ENCODE data around the gene C12orf43. TPM values are rescaled to one million over a fixed set of nuclear protein-coding genes. Genes with fewer than 3 reads are reported as not detected.

C12orf43 gene
- total RNA-seq, 1 donor from 2014 or later, result 12.8 TPM

DNA sequence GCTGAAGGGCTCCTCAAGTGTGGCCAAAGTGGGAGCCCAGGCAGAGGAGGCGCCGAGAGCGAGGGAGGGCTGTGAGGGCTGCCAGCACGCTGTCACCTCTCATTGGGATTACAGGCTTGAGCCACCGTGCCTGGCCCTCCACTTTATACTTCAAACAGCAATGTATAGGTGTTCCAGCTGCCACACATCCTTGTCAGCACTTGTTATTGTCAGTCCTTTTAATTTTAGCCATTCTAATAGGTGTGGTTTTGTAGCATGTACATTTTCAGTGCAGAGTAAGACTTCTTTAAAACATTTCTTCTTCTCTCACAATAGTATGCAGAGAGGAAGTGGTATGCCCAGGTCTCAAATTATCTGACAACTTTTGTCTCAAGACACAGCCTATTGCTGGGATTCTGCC is 65.5 kb downstream of the C12orf43 start:
- DNase-seq (ENCODE audit: low spot score), result no peak
- Histone ChIP-seq H3K79me2 (ENCODE audit: low read depth) (no peaks in the 10 kb centered on the region), H2AFZ (replicated peaks) (no peak overlapping the region)

More for the DNA sequence above, 65.5 kb downstream of the C12orf43 start:
- H3K4me1 Mint-ChIP-seq, result peaks cover 3% of the 10 kb centered on the region
- Histone ChIP-seq H3K4me1 (no peaks in the 10 kb centered on the region), H3K27me3 (no peaks in the 10 kb centered on the region), H3K9ac (no peak overlapping the region), H3K36me3 (no peaks in the 10 kb centered on the region), H3K4me3 (no peak overlapping the region), H4K20me1 (ENCODE audit: low read depth) (no peaks in the 10 kb centered on the region), H3K4me2 (no peak overlapping the region), H3F3A (ENCODE audit: low read depth) (no peaks in the 10 kb centered on the region), H3K27ac (no peak overlapping the region), H3K9me3 (ENCODE audit: low read depth) (no peaks in the 10 kb centered on the region)
- H3K27me3 Mint-ChIP-seq (ENCODE audit: insufficient read depth, low read depth), result peaks cover 2% of the 10 kb centered on the region
- H3K4me3 Mint-ChIP-seq, result no peak overlapping the region
- TF ChIP-seq, protein P1, sequence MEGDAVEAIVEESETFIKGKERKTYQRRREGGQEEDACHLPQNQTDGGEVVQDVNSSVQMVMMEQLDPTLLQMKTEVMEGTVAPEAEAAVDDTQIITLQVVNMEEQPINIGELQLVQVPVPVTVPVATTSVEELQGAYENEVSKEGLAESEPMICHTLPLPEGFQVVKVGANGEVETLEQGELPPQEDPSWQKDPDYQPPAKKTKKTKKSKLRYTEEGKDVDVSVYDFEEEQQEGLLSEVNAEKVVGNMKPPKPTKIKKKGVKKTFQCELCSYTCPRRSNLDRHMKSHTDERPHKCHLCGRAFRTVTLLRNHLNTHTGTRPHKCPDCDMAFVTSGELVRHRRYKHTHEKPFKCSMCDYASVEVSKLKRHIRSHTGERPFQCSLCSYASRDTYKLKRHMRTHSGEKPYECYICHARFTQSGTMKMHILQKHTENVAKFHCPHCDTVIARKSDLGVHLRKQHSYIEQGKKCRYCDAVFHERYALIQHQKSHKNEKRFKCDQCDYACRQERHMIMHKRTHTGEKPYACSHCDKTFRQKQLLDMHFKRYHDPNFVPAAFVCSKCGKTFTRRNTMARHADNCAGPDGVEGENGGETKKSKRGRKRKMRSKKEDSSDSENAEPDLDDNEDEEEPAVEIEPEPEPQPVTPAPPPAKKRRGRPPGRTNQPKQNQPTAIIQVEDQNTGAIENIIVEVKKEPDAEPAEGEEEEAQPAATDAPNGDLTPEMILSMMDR (IDR thresholded peaks at IDR 0.05), result no peak
- TF ChIP-seq EZH2phosphoT487 (IDR thresholded peaks at IDR 0.05), result no peak
- no peak for TF ChIP-seq EZH2 (IDR thresholded peaks at IDR 0.05)
- H3K9me3 Mint-ChIP-seq, result peaks cover 6% of the 10 kb centered on the region
- H3K27ac Mint-ChIP-seq, result no peak overlapping the region
- no peaks in the 10 kb centered on the region for H3K36me3 Mint-ChIP-seq

Other genes with a start within 250 kb of the C12orf43 start
- 12.9 and 25.8 TPM in 2 replicates for gene SPPL3, start 112.1 kb downstream of the C12orf43 start, total RNA-seq (ENCODE audit: low replicate concordance)
- gene HNF1A, start 37.9 kb downstream of the C12orf43 start, total RNA-seq (ENCODE audit: low replicate concordance), result not detected in 2 replicates
- gene OASL, start 22.8 kb upstream of the C12orf43 start, total RNA-seq (ENCODE audit: low replicate concordance), result not detected in 2 replicates
- gene P2RX7, start 116.4 kb upstream of the C12orf43 start, total RNA-seq (ENCODE audit: low replicate concordance), result 0.46 and 0.71 TPM in 2 replicates
- gene P2RX4, start 193.6 kb upstream of the C12orf43 start, total RNA-seq (ENCODE audit: low replicate concordance), result 10.3 and 30.7 TPM in 2 replicates